AG04449 (cell line): Measurements from ENCODE around the gene HIVEP3.

Source experiments
- CTCF ChIA-PET: fragments of 350-600 bp; formaldehyde crosslinking; extraction: SDS; loops from one replicate; lab custom pipeline; 2021; ENCODE audit warnings: antibody characterized with exemption; lab: Yijun Ruan, JAX
- POLR2A ChIA-PET: fragments of 400-600, 350-600 bp; formaldehyde crosslinking; extraction: SDS; loops from one replicate; lab custom pipeline; 2020; ENCODE audit warnings: antibody characterized with exemption, inconsistent platforms; lab: Yijun Ruan, JAX
- DNase-seq: peaks from one replicate; pipeline ENCODE4 v3.0.0-alpha.2; 2010; ENCODE audit warnings: low read depth, low spot score
- H3K4me3 ChIP-seq: 2 replicates; pipeline ENCODE4 v1.5.1; 2011; ENCODE audit warnings: low read depth, mild to moderate bottlenecking, control low read depth, low read length
- TF ChIP-seq, protein P1 (sequence below): IDR thresholded peaks from one replicate; pipeline ENCODE4 v1.5.1; 2011; ENCODE audit warnings: mild to moderate bottlenecking, moderate library complexity, low read length, control low read depth, inconsistent platforms; ENCODE audit not compliant: insufficient read depth; ENCODE audit errors: missing control alignments

HIVEP3 gene

DNA sequence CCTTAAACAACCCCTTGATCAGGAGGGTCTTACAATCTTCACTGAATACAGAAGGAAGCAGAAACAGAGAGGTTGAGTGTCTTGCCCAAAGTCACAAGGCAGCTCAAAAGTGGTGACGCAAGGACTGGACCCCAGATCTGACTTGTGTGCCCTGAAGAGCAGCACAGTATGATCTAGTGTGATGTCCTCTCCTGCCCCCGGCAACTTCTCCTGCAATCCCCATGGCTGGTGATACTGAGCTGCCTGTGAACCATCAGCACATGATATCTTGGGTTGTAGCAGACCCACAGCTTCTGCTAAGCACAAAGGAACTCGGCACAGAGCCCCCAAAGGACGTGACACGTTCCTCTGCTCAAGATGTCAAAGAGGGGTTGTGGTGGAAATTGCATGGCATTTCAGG, 383.0 kb downstream of the HIVEP3 start:
- TF ChIP-seq, protein P1, sequence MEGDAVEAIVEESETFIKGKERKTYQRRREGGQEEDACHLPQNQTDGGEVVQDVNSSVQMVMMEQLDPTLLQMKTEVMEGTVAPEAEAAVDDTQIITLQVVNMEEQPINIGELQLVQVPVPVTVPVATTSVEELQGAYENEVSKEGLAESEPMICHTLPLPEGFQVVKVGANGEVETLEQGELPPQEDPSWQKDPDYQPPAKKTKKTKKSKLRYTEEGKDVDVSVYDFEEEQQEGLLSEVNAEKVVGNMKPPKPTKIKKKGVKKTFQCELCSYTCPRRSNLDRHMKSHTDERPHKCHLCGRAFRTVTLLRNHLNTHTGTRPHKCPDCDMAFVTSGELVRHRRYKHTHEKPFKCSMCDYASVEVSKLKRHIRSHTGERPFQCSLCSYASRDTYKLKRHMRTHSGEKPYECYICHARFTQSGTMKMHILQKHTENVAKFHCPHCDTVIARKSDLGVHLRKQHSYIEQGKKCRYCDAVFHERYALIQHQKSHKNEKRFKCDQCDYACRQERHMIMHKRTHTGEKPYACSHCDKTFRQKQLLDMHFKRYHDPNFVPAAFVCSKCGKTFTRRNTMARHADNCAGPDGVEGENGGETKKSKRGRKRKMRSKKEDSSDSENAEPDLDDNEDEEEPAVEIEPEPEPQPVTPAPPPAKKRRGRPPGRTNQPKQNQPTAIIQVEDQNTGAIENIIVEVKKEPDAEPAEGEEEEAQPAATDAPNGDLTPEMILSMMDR, result no peak
- H3K4me3 ChIP-seq, result no peak overlapping the region
- CTCF ChIA-PET, result interaction anchor here (0.9 to 12.0 kb wide), 3 partner anchors 17 to 1202 kb away, joined by 3 to 116 read pairs (median 9); no protein-coding TSS in a partner anchor
- POLR2A ChIA-PET, result no interaction called here
- no peak for DNase-seq

DNA sequence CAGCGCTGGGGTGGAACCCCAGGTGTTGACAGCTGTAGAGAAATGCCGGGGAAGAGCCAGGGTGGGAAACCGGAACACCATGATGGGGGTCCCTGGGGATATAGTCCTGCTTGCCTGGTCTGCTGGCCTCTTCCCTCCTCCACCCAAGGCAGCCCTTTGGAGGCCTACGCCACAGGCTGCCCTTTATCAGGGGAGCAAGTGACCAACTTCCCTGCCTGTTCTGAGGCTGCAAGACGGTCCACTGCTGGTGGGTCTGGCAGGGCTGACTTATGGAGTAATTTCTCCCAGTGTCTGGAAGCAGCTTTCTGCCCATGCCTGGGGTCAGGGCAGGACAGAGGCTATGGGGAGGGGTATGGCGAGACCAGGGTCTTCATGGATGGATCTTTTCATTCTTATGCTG, 383.4 kb downstream of the HIVEP3 start:
- no peak overlapping the region for H3K4me3 ChIP-seq
- no peak for DNase-seq
- ChIA-PET POLR2A (no interaction called here), CTCF (interaction anchor here (12.0 kb wide), 1 partner anchor 17 kb away, joined by 116 read pairs; no protein-coding TSS in a partner anchor)
- TF ChIP-seq, protein P1, result no peak

DNA sequence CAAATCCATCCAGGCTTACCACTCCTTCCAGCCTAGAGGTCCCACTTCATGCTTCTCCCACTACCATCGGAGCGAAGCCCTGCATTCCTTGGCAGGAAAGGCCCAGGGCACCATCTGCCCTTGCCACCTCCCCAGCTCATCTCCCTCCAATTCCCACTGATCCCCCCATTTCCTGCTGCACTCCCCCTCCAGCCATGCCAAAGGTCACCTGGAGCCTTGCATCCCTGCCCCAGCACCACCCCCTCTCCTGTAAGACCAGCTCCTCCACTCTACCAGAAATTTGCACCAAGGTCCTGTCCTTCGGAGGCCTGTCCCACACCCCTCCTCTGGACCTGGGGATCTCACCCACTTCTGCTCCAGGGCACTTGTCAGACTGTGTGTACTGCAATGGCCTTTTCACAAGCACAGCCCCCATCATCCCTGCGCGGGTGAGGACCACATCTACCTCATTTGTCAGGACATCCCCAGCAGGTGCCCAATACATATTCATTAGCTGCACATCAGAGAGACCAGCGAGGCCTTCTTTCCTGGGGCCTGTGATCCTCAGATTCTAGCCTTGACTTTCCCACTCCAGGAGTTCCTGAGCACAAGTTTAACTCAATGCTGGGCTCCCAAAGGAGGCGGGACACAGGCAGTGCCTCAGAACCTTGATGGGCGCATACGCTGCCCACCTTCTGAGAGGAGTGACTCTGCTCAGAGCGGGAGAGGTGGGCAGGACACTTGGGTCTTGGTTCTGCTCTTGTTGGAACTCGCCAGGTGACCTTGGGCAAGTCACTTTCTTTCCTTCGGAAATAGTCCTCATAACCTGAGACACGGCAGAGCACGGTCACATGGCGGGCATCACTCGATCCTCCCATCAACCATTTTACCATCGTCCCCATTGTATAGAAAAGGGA, 384.3 kb downstream of the HIVEP3 start:
- no peak overlapping the region for H3K4me3 ChIP-seq
- CTCF ChIA-PET, result interaction anchor here (1.4 to 12.0 kb wide), 3 partner anchors 16 to 147 kb away, joined by 3 to 116 read pairs (median 3); no protein-coding TSS in a partner anchor
- POLR2A ChIA-PET, result no interaction called here
- TF ChIP-seq, protein P1, result no peak
- DNase-seq, result no peak

DNA sequence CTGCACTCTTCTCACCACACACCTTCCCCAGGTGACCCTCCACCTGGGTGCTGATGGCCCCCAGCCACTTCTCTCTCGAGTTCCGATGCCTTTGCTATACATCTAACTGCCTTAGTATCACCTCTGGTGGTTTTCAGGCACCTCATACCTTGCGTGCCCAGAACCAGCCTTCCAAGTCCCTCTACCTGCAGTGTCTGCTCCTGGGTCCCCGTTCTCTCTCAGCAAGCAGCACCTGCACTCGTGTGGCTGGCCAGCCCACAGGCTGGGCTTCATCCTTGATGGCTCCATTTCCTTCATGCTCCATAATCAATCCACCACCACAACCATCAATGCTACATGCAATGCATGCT, 385.0 kb downstream of the HIVEP3 start:
- DNase-seq, result no peak
- CTCF ChIA-PET, result interaction anchor here (1.1 to 12.0 kb wide), 4 partner anchors 15 to 148 kb away, joined by 3 to 116 read pairs (median 3); no protein-coding TSS in a partner anchor
- no peak overlapping the region for H3K4me3 ChIP-seq
- POLR2A ChIA-PET, result no interaction called here
- TF ChIP-seq, protein P1, result no peak

DNA sequence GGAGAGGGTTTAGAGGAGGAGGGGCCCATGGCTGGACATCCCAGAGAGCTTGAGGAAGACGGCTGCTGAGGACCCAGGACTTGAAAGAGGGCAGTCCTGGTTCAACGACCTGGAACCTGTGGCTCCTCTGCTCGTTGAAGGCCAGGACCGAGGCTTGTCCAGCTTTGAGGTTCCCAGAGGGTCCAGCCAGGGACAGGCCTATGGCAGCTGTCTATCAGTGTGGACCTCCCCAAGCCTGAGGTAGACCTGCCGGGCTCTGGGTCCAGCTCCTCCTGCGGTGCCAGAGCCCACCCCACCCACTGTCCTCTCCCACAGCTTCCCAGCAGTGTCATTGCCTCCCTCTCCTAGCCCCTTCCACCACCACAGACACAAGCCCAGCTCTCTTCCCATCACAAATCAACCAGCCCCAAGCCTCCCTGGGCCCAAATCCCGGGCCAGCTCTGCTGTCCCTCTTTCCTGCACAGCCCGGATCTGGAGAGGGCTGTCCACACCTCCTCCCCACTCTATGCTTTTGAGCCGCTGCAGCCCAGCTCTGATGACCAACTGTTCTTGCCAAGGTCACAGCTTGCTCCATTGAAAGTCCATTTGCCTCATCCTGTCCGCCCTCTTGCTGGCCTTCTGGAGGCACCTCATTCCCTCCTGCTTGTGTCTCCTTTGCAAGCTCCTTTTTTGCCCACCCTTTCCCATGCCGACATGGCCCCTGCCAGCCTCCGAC, 385.5 kb downstream of the HIVEP3 start:
- TF ChIP-seq, protein P1, result no peak
- CTCF ChIA-PET, result interaction anchor here (1.1 to 12.0 kb wide), 4 partner anchors 15 to 148 kb away, joined by 3 to 116 read pairs (median 3); no protein-coding TSS in a partner anchor
- DNase-seq, result no peak
- POLR2A ChIA-PET, result no interaction called here
- no peak overlapping the region for H3K4me3 ChIP-seq
